T1000 (cell line): ENCODE results near the gene ST6GALNAC5.
"Not testable (repeated sequence)": the region's sequence is repeated elsewhere in the genome, so short reads cannot be mapped to it uniquely, and the experiment has no call there.

Source experiments
- DNase-seq: peaks from one replicate; lab custom pipeline; 2025; ENCODE audit warnings: mixed read lengths; lab: John Stamatoyannopoulos, UW

The ST6GALNAC5 gene

GRCh38 chr1:76867342-76868130, at the start of gene ST6GALNAC5:
Gene ST6GALNAC5, plus strand, starts transcription at chr1:76867480.
- peak; percentile 27 for DNase-seq

GRCh38 chr1:76820028-76820427, 47.3 kb upstream of the ST6GALNAC5 start:
- DNase-seq: no peak

GRCh38 chr1:76822961-76823360, 44.3 kb upstream of the ST6GALNAC5 start:
- DNase-seq: not testable (repeated sequence)

- no peak for DNase-seq
Observed at GRCh38 chr1:76824106-76824505, 43.2 kb upstream of the ST6GALNAC5 start.

- DNase-seq: no peak
Observed at GRCh38 chr1:76826072-76826845, 41.0 kb upstream of the ST6GALNAC5 start.

- no peak for DNase-seq
Observed at GRCh38 chr1:76827066-76827465, 40.2 kb upstream of the ST6GALNAC5 start.

- DNase-seq: no peak
Observed at GRCh38 chr1:76830373-76830772, 36.9 kb upstream of the ST6GALNAC5 start.

- no peak for DNase-seq
Observed at GRCh38 chr1:76832521-76832920, 34.8 kb upstream of the ST6GALNAC5 start.

GRCh38 chr1:76833151-76833550, 34.1 kb upstream of the ST6GALNAC5 start:
- DNase-seq: no peak

GRCh38 chr1:76833856-76834255, 33.4 kb upstream of the ST6GALNAC5 start:
- no peak for DNase-seq

GRCh38 chr1:76835203-76835602, 32.1 kb upstream of the ST6GALNAC5 start:
- DNase-seq: no peak

GRCh38 chr1:76840278-76840677, 27.0 kb upstream of the ST6GALNAC5 start:
- no peak for DNase-seq

GRCh38 chr1:76841460-76841859, 25.8 kb upstream of the ST6GALNAC5 start:
- no peak for DNase-seq

GRCh38 chr1:76843821-76844464, 23.3 kb upstream of the ST6GALNAC5 start:
- DNase-seq: no peak

- DNase-seq: no peak
Observed at GRCh38 chr1:76854255-76854654, 13.0 kb upstream of the ST6GALNAC5 start.

GRCh38 chr1:76856104-76856503, 11.2 kb upstream of the ST6GALNAC5 start:
- DNase-seq: no peak

GRCh38 chr1:76857138-76857537, 10.1 kb upstream of the ST6GALNAC5 start:
- no peak for DNase-seq

- no peak for DNase-seq
Observed at GRCh38 chr1:76857973-76858372, 9.3 kb upstream of the ST6GALNAC5 start.

- DNase-seq: no peak
Observed at GRCh38 chr1:76861149-76861548, 6.1 kb upstream of the ST6GALNAC5 start.

GRCh38 chr1:76862447-76862846, 4.8 kb upstream of the ST6GALNAC5 start:
- DNase-seq: no peak

GRCh38 chr1:76864383-76864782, 2.9 kb upstream of the ST6GALNAC5 start:
- no peak for DNase-seq

- no peak for DNase-seq
Observed at GRCh38 chr1:76865696-76866286, 1.5 kb upstream of the ST6GALNAC5 start.
